H1 (cell line): ENCODE measurements around the gene PTX4. TPM values are rescaled to one million over a fixed set of nuclear protein-coding genes. Genes with fewer than 3 reads are reported as not detected.

ENCODE experiments used
- CTCF ChIA-PET: fragments of 300-600 bp; sonication (Branson Sonifier 250); formaldehyde crosslinking; loops from one replicate; lab custom pipeline; 2021; ENCODE audit not compliant: partially characterized antibody; lab: Charles Lee
- POLR2A ChIA-PET: fragments of 300-600 bp; sonication (Branson Sonifier 250); formaldehyde crosslinking; loops from one replicate; lab custom pipeline; 2021; ENCODE audit warnings: inconsistent platforms; ENCODE audit not compliant: partially characterized antibody; lab: Charles Lee
- DNase-seq, 2 experiments: peaks; one replicate each; pipeline versions ENCODE4 v3.0.0 to v3.0.0-alpha.2; 2010 to 2022; ENCODE audit warnings: low spot score in 2 of 2, low read depth in 1 of 2, mixed read lengths in 1 of 2
- FAIRE-seq: peaks from 2 replicates; lab custom pipeline; 2011; peaks lifted over from hg19 to GRCh38; lab: Jason Lieb, UNC
- H2AFZ ChIP-seq: 2 replicates; pipeline ENCODE4 v1.8.1; 2012; ENCODE audit warnings: low read length, inconsistent platforms
- H2AK5ac ChIP-seq: 2 replicates; pipeline ENCODE4 v1.6.1; 2013; ENCODE audit warnings: low read depth, low read length
- H2BK120ac ChIP-seq: replicated peaks from 2 replicates; pipeline ENCODE3; 2013; ENCODE audit warnings: low read depth, low read length, inconsistent platforms
- H2BK12ac ChIP-seq: 2 replicates; pipeline ENCODE4 v1.6.1; 2013; ENCODE audit warnings: low read depth, low read length
- H2BK15ac ChIP-seq: 2 replicates; pipeline ENCODE4 v1.6.1; 2013; ENCODE audit warnings: low read length
- H2BK20ac ChIP-seq: 2 replicates; pipeline ENCODE4 v1.6.1; 2013; ENCODE audit warnings: low read length
- H2BK5ac ChIP-seq: 2 replicates; pipeline ENCODE4 v1.6.1; 2013; ENCODE audit warnings: low read depth, low read length
- H3K14ac ChIP-seq: 2 replicates; pipeline ENCODE4 v1.6.1; 2013; ENCODE audit warnings: inconsistent platforms; ENCODE audit not compliant: insufficient read length
- H3K18ac ChIP-seq: 2 replicates; pipeline ENCODE4 v1.6.1; 2013; ENCODE audit warnings: low read length; ENCODE audit errors: extremely low read depth
- H3K23ac ChIP-seq: 2 replicates; pipeline ENCODE4 v1.6.1; 2013; ENCODE audit warnings: inconsistent platforms; ENCODE audit not compliant: insufficient read length
- H3K23me2 ChIP-seq: 2 replicates; pipeline ENCODE4 v1.6.1; 2013; ENCODE audit warnings: low read depth, low read length
- H3K27ac ChIP-seq: 2 replicates; pipeline ENCODE4 v1.6.1; 2011; ENCODE audit warnings: low read depth, low read length, inconsistent platforms
- H3K27me3 ChIP-seq, 4 experiments: replicated peaks in 1 of 4; 1 replicate in 1 of 4; 2 replicates in 3 of 4; pipeline versions ENCODE4 v1.6.1 to v1.8.1; 2011 to 2013; ENCODE audit warnings: low read length in 3 of 4, mild to moderate bottlenecking in 3 of 4, inconsistent platforms in 2 of 4, mixed read lengths in 2 of 4, moderate library complexity in 1 of 4; ENCODE audit not compliant: control insufficient read depth in 3 of 4, insufficient read depth in 3 of 4; ENCODE audit errors: extremely low read depth in 1 of 4
- H3K36me3 ChIP-seq, 4 experiments: 2 replicates each; pipeline versions ENCODE4 v1.6.1 to v1.8.1; 2011 to 2013; ENCODE audit warnings: mild to moderate bottlenecking in 4 of 4, low read length in 3 of 4, moderate library complexity in 2 of 4, control low read depth in 1 of 4, inconsistent platforms in 1 of 4; ENCODE audit not compliant: insufficient read depth in 4 of 4, control insufficient read depth in 2 of 4
- H3K4ac ChIP-seq: replicated peaks from 2 replicates; pipeline ENCODE3; 2013; ENCODE audit warnings: low read length, low read depth, mixed read lengths, inconsistent platforms; ENCODE audit not compliant: insufficient read length
- H3K4me1 ChIP-seq, 4 experiments: replicated peaks in 1 of 4; 1 replicate in 1 of 4; 2 replicates in 3 of 4; pipeline versions ENCODE4 v1.6.1 to v1.8.1; 2011 to 2013; ENCODE audit warnings: low read length in 3 of 4, inconsistent platforms in 2 of 4, mixed read lengths in 1 of 4; ENCODE audit not compliant: insufficient read depth in 4 of 4, control insufficient read depth in 3 of 4
- H3K4me2 ChIP-seq, 2 experiments: 2 replicates each; pipeline versions ENCODE4 v1.6.1 to v1.8.1; 2011 to 2013; ENCODE audit warnings: low read depth in 2 of 2, low read length in 2 of 2, control low read depth in 1 of 2, inconsistent platforms in 1 of 2, mild to moderate bottlenecking in 1 of 2; ENCODE audit not compliant: insufficient read depth in 1 of 2
- H3K4me3 ChIP-seq, 4 experiments: fragments of 200-600, 300-600 bp in 1 of 4; sonication (generic), shearing (Covaris generic), sonication (Bioruptor Twin) in 1 of 4; 2 replicates each; pipeline versions ENCODE4 v1.5.1 to v1.8.1; 2011 to 2016; ENCODE audit warnings: low read length in 4 of 4, low read depth in 3 of 4, control low read depth in 2 of 4, inconsistent platforms in 2 of 4, mild to moderate bottlenecking in 2 of 4, mixed read lengths in 1 of 4, moderate library complexity in 1 of 4; ENCODE audit not compliant: insufficient read depth in 2 of 4; ENCODE audit errors: extremely low read depth in 1 of 4
- H3K56ac ChIP-seq: replicated peaks from 2 replicates; pipeline ENCODE3; 2013; ENCODE audit warnings: low read depth, mild to moderate bottlenecking, mixed read lengths, low read length, inconsistent platforms; ENCODE audit not compliant: insufficient read length
- H3K79me1 ChIP-seq: 2 replicates; pipeline ENCODE4 v1.6.1; 2013; ENCODE audit warnings: low read depth, low read length, control low read depth
- H3K79me2 ChIP-seq, 2 experiments: 2 replicates each; pipeline versions ENCODE4 v1.6.1 to v1.8.1; 2012 to 2013; ENCODE audit warnings: low read length in 2 of 2, mild to moderate bottlenecking in 2 of 2, inconsistent platforms in 1 of 2; ENCODE audit not compliant: insufficient read depth in 2 of 2, control insufficient read depth in 1 of 2
- H3K9ac ChIP-seq, 4 experiments: replicated peaks in 1 of 4; 1 replicate in 1 of 4; 2 replicates in 3 of 4; pipeline versions ENCODE4 v1.6.1 to v1.8.1; 2011 to 2013; ENCODE audit warnings: low read depth in 3 of 4, low read length in 3 of 4, control low read depth in 2 of 4, mild to moderate bottlenecking in 2 of 4, moderate library complexity in 2 of 4, inconsistent platforms in 1 of 4; ENCODE audit errors: extremely low read depth in 1 of 4
- H3K9me3 ChIP-seq, 2 experiments: 2 replicates each; pipeline versions ENCODE4 v1.6.1 to v1.8.1; 2012 to 2013; ENCODE audit warnings: mild to moderate bottlenecking in 2 of 2, moderate library complexity in 2 of 2, control low read depth in 1 of 2, inconsistent platforms in 1 of 2, low read depth in 1 of 2, low read length in 1 of 2, mixed read lengths in 1 of 2; ENCODE audit not compliant: insufficient read depth in 2 of 2
- H4K20me1 ChIP-seq, 2 experiments: replicated peaks in 1 of 2; 2 replicates each; pipeline versions ENCODE3 to v1.8.1; 2011 to 2013; ENCODE audit warnings: inconsistent platforms in 2 of 2, low read length in 2 of 2, mild to moderate bottlenecking in 1 of 2; ENCODE audit not compliant: insufficient read depth in 2 of 2, control insufficient read depth in 1 of 2
- H4K5ac ChIP-seq: 2 replicates; pipeline ENCODE4 v1.6.1; 2013; ENCODE audit warnings: low read length, low read depth, mixed read lengths, inconsistent platforms; ENCODE audit not compliant: insufficient read length
- H4K8ac ChIP-seq: 2 replicates; pipeline ENCODE4 v1.8.0; 2013; ENCODE audit warnings: mild to moderate bottlenecking, moderate library complexity, low read length, inconsistent platforms; ENCODE audit not compliant: insufficient read depth; ENCODE audit errors: extremely low read depth
- H4K91ac ChIP-seq: replicated peaks from 2 replicates; pipeline ENCODE3; 2013; ENCODE audit warnings: low read length, mixed read lengths, inconsistent platforms; ENCODE audit not compliant: insufficient read length
- ATF3 ChIP-seq: IDR thresholded peaks from 2 replicates; pipeline ENCODE4 v1.6.1; 2011; ENCODE audit warnings: low read depth, mild to moderate bottlenecking, low read length; ENCODE audit not compliant: insufficient read depth
- BACH1 ChIP-seq: IDR thresholded peaks from 2 replicates; pipeline ENCODE4 v1.6.1; 2012; ENCODE audit warnings: low read length, improper control_type of control experiment
- CBX8 ChIP-seq: fragments of 300-800, 300-1000 bp; sonication (generic); IDR thresholded peaks from 2 replicates; pipeline ENCODE4 v1.7.1; 2016; ENCODE audit warnings: low read depth, low read length, borderline replicate concordance
- FOSL1 ChIP-seq: IDR thresholded peaks from 2 replicates; pipeline ENCODE4 v1.6.1; 2011; ENCODE audit warnings: mild to moderate bottlenecking, low read depth, low read length, moderate library complexity; ENCODE audit not compliant: insufficient read depth
- GTF2F1 ChIP-seq: IDR thresholded peaks from 2 replicates; pipeline ENCODE4 v1.6.1; 2012; ENCODE audit warnings: low read depth, low read length, improper control_type of control experiment, borderline replicate concordance
- MAFK ChIP-seq: IDR thresholded peaks from 2 replicates; pipeline ENCODE4 v1.6.1; 2012; ENCODE audit warnings: low read depth, mild to moderate bottlenecking, improper control_type of control experiment, low read length
- NANOG ChIP-seq: IDR thresholded peaks from 2 replicates; pipeline ENCODE4 v1.6.1; 2011; ENCODE audit warnings: low read length, low read depth, mild to moderate bottlenecking, inconsistent platforms; ENCODE audit not compliant: insufficient read depth, poor library complexity, severe bottlenecking
- POLR2A ChIP-seq, 2 experiments: IDR thresholded peaks; 1 replicate in 1 of 2; 2 replicates in 1 of 2; pipeline ENCODE4 v1.6.1; 2011; ENCODE audit warnings: low read depth in 2 of 2, low read length in 2 of 2, mild to moderate bottlenecking in 2 of 2; ENCODE audit errors: control extremely low read depth in 1 of 2
- POLR2AphosphoS5 ChIP-seq: IDR thresholded peaks from 2 replicates; pipeline ENCODE4 v1.6.1; 2011; ENCODE audit warnings: low read depth, low read length
- RBBP5 ChIP-seq: IDR thresholded peaks from 2 replicates; pipeline ENCODE4 v1.7.1; 2012; ENCODE audit warnings: low read depth, mild to moderate bottlenecking, inconsistent platforms, low read length, moderate library complexity, borderline replicate concordance
- RFX5 ChIP-seq: IDR thresholded peaks from 2 replicates; pipeline ENCODE4 v1.6.1; 2011; ENCODE audit warnings: low read depth, low read length, improper control_type of control experiment, borderline replicate concordance
- RNF2 ChIP-seq: fragments of 200-900, 300-1000 bp; sonication (generic); IDR thresholded peaks from 2 replicates; pipeline ENCODE4 v1.7.1; 2016; ENCODE audit warnings: borderline replicate concordance, low read depth, mild to moderate bottlenecking, antibody characterized with exemption, low read length; ENCODE audit not compliant: poor library complexity, severe bottlenecking; ENCODE audit errors: missing control alignments
- SAP30 ChIP-seq: fragments of 300-600 bp; sonication (generic); IDR thresholded peaks from 2 replicates; pipeline ENCODE4 v1.7.1; 2012; ENCODE audit warnings: low read length, moderate library complexity, mild to moderate bottlenecking, inconsistent platforms; ENCODE audit not compliant: insufficient read depth, insufficient replicate concordance
- TAF1 ChIP-seq: IDR thresholded peaks from 2 replicates; pipeline ENCODE4 v1.6.1; 2011; ENCODE audit warnings: mild to moderate bottlenecking, low read depth, low read length
- WGBS, 2 experiments: shearing (Covaris generic) in 1 of 2; methylation state at CpG; one replicate each; pipeline versions ENCODE4 v1.1.6 to v1.1.7; 2013 to 2015; ENCODE audit warnings: low lambda C conversion rate in 2 of 2, mixed read lengths in 2 of 2, inconsistent platforms in 1 of 2, low coverage in 1 of 2, missing lambda C conversion rate in 1 of 2; ENCODE audit not compliant: insufficient replicate concordance in 2 of 2, insufficient coverage in 1 of 2, insufficient read length in 1 of 2; ENCODE audit errors: extremely low coverage in 1 of 2, missing lambda C conversion rate in 1 of 2; 5-methylcytosine and 5-hydroxymethylcytosine counted together
- polyA plus RNA-seq, 7 experiments: library from polyadenylated mRNA; depleted of rRNA in 3 of 7; stranded (reverse) in 5 of 7; unstranded in 2 of 7; fragments of >200 nt in 5 of 7; fragments of 200-250 nt in 2 of 7; gene quantifications; 1 replicate in 5 of 7; 2 replicates in 1 of 7; 4 replicates in 1 of 7; pipeline versions ENCODE4 v1.2.1 to v1.2.3, GENCODE V29; 2011 to 2013; ENCODE audit warnings: missing spikeins in 2 of 7, mixed read lengths in 2 of 7
- total RNA-seq: library from RNA; stranded (reverse); fragmentation: NEBNext Ultra II Directional; extraction: Animal tissue kit (Norgen Biotek cat#: 25700); gene quantifications from 2 replicates; pipeline ENCODE4 v1.2.1, GENCODE V29; 2021

The PTX4 gene
- total and polyA plus RNA-seq, 2 of the 8 experiments (the other 6 are each of a cell fraction or from before 2014, with no cell fraction given): not detected

- H2BK20ac ChIP-seq: no peak overlapping the region
- H4K20me1 ChIP-seq: peaks cover 0 to 8% of the 10 kb centered on the region in 2 experiments
- 96% methylated on average over 15 of the region's 24 CpGs; no CpG with 5 or more reads in 1 of the 2 experiments for WGBS, 2 experiments
- no peak overlapping the region for H4K8ac ChIP-seq
- DNase-seq: no peak
- H3K4me3 ChIP-seq: no peak overlapping the region
- CTCF ChIA-PET: no interaction called here
- no peak overlapping the region for H2BK5ac ChIP-seq
- H4K5ac ChIP-seq: no peak overlapping the region
- no peak for FAIRE-seq
- no peak overlapping the region for H3K14ac ChIP-seq
- H3K79me2 ChIP-seq: peaks cover 0 to 3% of the 10 kb centered on the region in 2 experiments; a peak in 1 of 4 replicates
- H3K36me3 ChIP-seq: peaks cover 0 to 26% (median 6%) of the 10 kb centered on the region in 4 experiments; a peak in 5 of 8 replicates
- no peaks in the 10 kb centered on the region for H3K4me1 ChIP-seq
- H3K23ac ChIP-seq: no peak overlapping the region
- H3K56ac ChIP-seq: no peak overlapping the region
- H2AK5ac ChIP-seq: no peak overlapping the region
- no peak overlapping the region for H2BK12ac ChIP-seq
- peaks cover 3% of the 10 kb centered on the region for H3K79me1 ChIP-seq
- H2AFZ ChIP-seq: no peak overlapping the region
- H3K18ac ChIP-seq: no peak overlapping the region
- no peak overlapping the region for H4K91ac ChIP-seq
- H3K9ac ChIP-seq: no peak overlapping the region
- no peaks in the 10 kb centered on the region for H3K9me3 ChIP-seq
- H2BK120ac ChIP-seq: no peak overlapping the region
- no peak overlapping the region for H2BK15ac ChIP-seq
- no peak overlapping the region for H3K4me2 ChIP-seq
- no peak overlapping the region for H3K27ac ChIP-seq
- H3K27me3 ChIP-seq: no peaks in the 10 kb centered on the region
- H3K23me2 ChIP-seq: no peaks in the 10 kb centered on the region
- POLR2A ChIA-PET: interaction anchor here (0.5 to 2.2 kb wide), 4 partner anchors 9 to 81 kb away, joined by 3 to 6 read pairs (median 3); no protein-coding TSS in a partner anchor
- H3K4ac ChIP-seq: no peak overlapping the region
- TF ChIP-seq BACH1 (no peak), POLR2A (IDR thresholded peaks at IDR 0.05; ENCODE audit: control extremely low read depth in 1 of 2, low read depth in 2 of 2, low read length in 2 of 2) (no peak), NANOG (no peak), TAF1 (no peak), MAFK (no peak), RBBP5 (no peak), POLR2AphosphoS5 (no peak), GTF2F1 (no peak), CBX8 (no peak), RNF2 (no peak), ATF3 (no peak), FOSL1 (no peak), SAP30 (no peak), RFX5 (no peak)
Measured at GRCh38 chr16:1461146-1461545, 27.6 kb downstream of the PTX4 start.
